Hematopoietic multipotent progenitor cell treated with erythropoietin and hydrocortisone succinate and interleukin-3 and kit ligand, for 6 days (in vitro differentiated cells): Measurements from ENCODE around the gene STRBP.

ENCODE experiments used
- DNase-seq: peaks from one replicate; pipeline ENCODE4 v3.0.0-alpha.2; 2015

STRBP gene

DNA sequence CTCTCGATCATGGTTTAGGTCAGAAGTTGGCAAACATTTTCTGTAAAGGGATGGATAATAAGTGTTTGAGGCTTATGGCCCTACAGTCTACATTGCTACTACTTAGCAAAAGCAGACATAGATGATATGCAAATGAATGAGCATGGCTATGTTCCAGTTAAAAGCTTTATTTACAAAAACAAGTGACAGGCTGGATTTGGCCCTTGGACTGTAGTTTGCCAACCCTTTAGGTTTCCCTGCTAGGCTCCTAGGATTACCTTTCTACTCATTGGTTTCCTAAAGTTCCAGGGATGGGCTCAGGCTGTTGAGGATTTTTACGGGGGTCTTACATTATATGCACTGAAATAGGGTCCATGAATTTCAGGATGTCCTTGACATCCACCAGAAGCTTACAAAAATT lies 177.4 kb downstream of the STRBP start:
- no peak for DNase-seq

DNA sequence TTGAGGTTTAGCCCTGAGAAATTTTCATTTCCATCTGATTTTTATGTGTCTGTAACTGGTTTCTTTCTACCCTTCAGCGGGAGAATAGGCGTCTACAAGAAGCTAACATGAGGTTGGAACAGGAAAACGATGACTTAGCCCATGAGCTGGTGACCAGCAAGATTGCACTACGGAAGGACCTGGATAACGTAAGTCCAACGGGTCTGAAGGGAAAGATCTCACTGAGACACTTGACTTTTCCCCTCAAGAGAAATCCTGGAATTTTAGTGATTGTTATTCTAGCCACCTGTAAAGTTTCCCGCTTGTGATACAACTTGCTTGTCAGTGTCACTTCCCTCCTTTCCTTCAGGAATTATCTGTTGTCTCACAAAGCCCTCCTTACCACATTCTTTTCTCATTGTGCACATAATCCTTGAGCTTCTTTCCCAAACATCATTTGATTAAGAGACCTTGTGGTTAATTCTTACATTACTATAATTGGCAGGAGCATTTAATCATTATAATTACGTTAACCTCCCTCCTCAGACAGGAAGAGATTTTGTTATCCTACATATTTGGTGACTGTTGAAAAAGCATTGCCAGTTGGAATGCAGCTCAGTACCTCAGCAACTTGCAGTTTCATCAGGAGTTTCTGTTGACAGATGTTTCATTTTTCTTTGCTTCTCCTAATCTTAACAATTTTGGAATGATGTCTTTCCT lies 178.0 kb downstream of the STRBP start:
- DNase-seq, result no peak

DNA sequence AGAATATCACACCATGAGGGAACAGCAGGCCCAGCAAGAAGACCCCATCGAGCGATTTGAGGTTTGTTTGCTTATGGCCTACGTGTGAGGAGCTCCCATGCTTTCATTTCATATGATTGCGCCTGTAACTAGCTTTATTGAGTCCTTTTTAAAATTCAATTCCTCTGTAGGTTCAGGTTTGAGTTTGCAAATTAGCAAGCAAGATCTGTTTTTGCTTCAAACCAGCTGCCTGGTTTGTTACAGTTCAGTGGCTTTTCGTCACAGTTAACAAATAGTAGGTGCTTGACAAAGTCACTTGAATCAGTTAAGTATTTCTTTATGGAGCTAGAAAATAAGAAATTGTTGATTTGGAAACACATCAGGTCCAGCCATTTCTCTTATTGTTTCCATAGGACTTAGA lies 178.6 kb downstream of the STRBP start:
- no peak for DNase-seq

DNA sequence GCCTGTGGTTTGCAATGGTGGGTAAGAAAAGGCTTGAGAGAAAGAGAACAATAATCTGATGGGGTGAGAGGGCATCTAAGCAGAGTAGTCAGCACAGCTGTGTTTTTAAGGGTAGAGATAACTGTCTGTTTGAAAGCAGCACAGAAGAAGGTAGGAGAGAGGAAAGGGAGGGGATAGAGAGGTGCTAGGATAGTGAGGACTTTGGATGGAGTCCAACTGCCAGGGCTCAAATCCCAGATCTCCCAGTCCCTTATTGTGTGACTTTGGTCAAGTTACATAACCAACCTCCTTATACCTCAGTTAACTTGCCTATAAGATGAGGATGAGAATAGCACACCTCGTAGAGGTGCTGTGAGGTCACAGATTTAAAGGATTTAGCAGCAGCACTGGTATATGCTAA lies 179.3 kb downstream of the STRBP start:
- peak; percentile 21 for DNase-seq

DNA sequence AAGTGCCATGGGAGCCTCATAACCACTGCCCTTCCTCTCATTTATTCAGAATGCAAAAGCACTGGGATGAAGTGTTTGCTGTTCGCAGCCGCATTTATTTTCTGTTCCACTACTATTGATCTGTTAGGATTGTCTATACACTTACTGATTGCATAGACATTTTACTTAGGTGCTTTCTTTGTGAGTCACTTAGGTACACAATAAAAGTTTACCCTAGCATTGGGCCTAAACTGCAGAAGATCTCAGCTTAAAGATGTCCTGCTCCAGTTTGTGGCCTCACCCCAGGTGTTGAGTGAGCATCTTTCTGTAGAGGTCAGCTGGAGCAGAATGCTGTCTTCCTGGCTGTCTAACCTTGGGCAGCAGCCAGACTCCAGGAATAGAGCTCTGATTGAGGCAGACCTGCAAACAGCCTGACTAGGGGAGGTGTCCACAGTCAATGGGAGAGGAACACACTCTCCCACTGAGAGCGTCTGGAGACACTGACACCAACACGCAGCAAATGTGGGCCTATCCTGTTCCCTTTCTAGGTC lies 181.0 kb downstream of the STRBP start:
- DNase-seq, result no peak

DNA sequence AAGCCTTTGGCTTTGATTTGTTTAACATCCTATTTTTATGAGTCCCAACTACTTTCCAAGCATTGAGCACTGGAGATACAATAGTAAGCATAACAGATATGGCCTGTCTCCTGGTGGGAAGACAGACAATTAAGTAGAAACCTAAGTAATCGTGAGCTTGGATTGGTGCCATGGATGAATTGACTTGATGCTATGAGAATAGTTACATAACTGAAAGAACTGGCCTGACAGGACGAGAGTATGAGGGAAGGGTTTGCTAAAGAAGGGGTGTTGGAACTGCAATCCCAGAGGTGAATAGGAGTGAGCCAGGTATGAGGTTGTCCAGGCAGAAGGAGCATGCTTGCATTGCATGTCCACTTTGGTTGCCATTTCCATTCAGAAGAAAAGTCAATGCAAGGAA lies 182.5 kb downstream of the STRBP start:
- DNase-seq, result no peak

DNA sequence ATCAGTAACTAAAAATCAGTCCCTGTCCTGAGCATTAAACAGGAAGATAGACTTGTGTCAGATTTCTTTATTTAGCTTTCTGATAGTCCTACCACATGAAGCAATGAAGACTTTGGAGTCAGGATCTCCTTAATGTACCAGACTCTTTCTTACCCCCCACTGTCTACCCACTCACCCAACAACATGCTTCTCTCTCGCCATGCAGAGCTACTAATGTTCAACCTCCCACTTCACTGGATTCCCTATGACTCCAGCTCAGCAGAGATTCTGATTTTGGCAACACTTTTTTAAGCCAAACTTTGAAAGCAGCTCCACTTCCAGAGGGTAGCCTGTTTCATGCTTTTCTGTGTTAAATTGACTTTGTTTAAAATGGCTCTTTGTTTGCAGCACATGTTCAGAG lies 184.1 kb downstream of the STRBP start:
- DNase-seq, result no peak

DNA sequence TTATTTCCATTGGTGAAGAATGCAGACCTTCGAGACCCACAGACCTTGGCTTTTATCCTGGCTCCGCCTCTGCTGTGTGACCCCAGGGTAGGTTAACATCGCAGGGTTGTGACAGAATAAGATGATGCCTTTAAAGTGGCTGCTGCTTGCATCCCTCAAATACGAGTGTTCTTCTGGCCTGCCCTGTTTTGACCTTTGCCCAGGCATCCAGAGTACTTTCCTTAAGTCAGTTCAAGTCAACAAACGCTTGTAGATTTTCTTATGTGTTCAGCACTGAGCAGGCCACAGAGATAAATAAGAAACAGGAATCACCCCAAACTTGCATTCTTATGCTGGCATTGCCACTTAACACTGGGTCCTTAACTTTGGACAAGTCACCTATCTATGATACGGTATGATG lies 184.7 kb downstream of the STRBP start:
- DNase-seq, result no peak

DNA sequence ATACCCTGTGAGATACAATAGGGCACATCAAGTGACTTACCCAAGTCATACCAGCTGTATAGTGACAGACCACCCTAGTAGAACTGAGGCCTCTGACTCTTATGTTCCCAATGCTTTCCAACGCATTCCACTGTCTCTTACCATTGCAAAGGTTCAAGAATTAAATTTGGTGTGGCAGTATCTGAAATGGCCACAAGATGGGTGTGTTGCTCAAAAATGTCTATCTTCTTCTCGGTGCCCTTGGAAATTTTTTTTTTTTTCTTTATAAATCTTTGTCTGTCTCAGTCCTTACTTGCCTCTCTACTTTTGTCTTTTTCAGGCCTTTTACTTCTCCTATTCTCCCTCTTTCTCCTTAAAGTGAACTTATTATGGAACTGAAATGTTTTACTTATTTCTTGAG lies 186.6 kb downstream of the STRBP start:
- DNase-seq, result peak; percentile 75

DNA sequence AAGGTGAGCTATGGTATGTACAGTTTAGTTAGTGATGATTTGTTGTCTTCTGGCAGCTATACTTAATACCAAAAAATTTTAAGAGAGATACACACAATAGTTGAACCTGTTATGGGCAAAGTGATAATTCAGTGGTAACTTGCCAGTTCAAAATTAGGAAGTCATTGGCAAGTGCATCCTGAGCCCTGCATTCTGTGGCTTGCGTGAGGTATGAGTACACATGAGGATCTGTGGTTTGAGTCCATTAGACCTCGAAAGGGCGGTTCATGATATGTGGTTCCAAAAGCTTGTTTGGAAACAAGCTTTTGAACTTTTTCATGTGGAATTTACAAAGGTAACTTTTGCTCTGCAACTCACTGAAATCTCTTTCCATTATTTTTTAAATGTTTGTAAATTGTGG lies 187.9 kb downstream of the STRBP start:
- DNase-seq, result peak; percentile 60

DNA sequence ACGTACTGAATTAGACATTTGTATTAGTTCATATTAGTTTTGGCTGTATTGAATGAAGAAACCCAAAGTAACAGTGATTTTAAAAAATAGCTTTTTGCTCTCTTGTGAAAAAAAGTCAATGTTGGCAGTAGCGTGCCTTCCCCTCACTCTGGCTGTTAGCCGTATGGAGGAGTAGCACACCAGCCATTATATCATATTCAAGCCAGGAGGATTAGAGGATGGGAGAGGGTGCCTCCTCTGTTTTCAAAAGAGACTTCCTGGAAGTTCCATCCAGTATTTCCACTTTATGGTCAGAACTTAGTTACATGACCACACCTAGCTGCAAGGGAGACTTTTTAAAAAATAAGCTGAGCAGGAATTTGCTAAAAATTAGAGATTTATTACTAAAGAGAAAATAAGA lies 193.8 kb downstream of the STRBP start:
- no peak for DNase-seq

DNA sequence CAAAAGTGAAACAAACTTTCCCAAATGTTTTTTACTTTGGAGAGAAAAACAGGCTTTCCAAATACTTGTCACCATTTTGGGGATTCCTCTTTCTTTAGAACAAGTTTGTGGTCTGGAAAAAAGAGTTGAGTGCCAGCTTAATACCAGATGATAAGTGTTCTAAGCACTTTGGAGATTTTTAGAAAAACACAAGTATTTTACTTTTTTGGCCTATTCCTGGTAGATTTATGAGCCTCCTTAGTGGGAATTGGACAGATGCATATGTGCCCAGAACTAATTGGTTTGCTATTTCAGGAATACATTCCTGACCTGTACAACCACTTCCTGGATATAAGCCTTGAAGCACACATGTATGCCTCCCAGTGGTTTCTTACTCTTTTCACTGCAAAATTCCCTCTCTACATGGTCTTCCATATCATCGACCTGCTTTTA lies 194.4 kb downstream of the STRBP start:
- no peak for DNase-seq

DNA sequence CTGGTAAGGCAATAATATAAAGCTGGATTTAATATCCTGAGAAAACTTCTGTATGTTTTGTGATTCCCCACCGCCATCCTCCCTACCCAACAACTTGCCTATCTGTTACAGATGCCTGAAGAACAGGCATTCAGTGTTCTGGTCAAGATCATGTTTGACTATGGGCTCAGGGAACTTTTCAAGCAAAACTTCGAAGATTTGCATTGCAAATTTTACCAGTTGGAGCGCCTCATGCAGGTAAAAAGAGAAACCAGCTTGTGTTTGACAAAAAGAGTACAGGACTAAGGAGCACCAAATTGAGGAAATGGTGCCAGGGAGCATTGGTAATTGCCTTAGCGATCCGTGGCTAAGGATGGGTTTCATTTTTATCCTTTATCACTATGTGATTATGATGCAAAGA lies 194.9 kb downstream of the STRBP start:
- DNase-seq, result no peak

DNA sequence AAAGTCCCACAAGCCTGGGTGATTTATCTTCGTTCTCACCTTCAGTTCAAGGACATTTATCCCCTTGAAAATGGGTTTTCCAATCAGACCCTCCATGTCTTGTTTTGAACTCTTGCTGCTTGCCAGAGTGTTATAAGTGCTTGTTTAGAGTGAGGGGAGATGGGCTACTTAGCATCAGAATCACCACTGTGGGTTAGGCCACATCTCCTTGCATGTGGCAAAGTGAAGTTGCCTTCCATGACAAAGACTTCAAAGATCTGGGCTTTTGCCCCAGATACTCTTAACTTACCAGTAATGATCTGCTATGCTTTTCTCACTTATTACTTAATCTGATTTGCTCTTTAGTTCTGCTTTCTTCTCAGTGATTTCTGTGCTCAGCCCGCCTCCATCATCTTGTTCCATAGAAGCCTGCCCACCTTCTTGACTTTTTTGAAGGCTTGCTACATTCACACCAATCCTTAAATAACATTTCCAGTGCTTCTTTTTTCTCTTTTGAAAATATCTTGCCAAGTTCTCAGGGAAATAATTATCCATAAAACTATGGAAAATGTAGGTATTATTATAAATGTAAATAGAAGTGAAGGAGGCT lies 195.9 kb downstream of the STRBP start:
- DNase-seq, result no peak
